Fibroblast of skin of abdomen (primary cell): Measurements from ENCODE around the gene RNU2-63P.
"Not testable (repeated sequence)": the region's sequence is repeated elsewhere in the genome, so short reads cannot be mapped to it uniquely, and the experiment has no call there.

Source experiments
- DNase-seq: peaks from one replicate; pipeline ENCODE4 v3.0.0-alpha.2; 2013

Gene RNU2-63P

GRCh38 chr2:88028931-88029330 lies 12.6 kb upstream of the RNU2-63P start:
- DNase-seq, result no peak

DNA sequence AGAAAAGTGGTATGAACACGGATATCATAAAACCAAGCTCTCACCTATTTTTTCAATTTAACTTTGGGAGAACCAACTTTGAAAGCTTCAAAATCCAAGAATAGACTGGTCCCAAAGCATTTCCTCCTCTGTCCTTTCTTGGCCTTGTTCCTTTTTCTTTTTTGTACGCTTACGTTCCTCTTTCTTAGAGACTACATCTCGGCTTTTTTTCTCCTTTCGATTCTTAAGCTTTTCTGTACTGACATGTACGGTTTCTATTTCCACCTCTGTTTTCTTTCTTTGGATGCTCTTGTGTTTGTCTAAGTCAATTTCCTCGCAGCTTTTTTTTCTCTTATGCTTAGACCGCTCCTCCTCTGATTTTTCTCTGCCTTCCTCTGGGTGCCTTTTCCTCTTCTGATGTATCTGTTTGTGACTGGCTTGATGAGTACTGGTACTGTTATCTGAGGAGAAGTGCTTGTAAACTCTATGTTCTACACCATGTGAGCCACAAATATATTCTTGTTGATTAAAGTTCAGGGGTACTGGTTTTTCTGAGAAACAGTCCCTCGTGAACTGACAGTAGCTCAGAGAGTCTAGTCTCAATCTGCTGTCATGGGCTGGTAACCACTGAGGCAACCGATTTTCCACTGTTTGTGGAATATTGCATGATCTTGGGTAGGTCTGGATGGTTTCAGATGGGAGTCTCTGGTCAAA lies 11.5 kb upstream of the RNU2-63P start:
- no peak for DNase-seq

GRCh38 chr2:88024509-88024908 lies 8.2 kb upstream of the RNU2-63P start:
- DNase-seq, result no peak

GRCh38 chr2:88022669-88022921 lies 6.2 kb upstream of the RNU2-63P start:
- no peak for DNase-seq

- no peak for DNase-seq
These were observed 3.6 kb upstream of the RNU2-63P start for GRCh38 chr2:88019985-88020384.

GRCh38 chr2:88018909-88019308 lies 2.6 kb upstream of the RNU2-63P start:
- no peak for DNase-seq

DNA sequence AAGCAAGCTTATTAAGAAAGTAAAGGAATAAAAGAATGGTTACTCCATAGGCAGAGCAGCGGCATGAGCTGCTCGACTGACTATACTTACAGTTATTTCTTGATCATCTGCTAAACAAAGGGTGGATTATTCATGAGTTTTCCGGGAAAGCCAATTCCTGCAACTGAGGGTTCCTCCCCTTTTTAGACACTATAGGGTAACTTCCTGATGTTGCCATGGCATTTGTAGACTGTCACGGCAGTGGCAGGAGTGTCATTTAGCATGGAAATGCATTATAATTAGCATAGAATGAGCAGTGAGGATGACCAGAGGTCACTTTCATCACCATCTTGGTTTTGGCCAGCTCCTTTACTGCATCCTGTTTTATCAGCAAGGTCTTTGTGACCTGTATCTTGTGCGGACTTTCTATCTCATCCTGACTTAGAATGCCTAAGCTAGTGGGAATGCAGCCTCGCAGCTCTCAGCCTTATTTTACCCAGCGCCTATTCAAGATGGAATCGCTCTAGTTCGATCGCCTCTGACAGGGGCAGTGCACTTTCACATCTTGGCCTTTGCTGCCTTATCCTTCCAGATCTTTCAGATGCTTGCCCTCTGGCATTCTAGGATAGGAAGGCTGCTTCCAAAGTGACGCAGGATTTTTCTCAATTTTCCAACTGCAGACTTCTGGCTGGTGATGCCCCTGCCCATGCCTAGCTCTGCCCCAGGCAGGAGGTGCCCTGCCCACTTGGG lies 1.9 kb upstream of the RNU2-63P start:
- not testable (repeated sequence) for DNase-seq

DNA sequence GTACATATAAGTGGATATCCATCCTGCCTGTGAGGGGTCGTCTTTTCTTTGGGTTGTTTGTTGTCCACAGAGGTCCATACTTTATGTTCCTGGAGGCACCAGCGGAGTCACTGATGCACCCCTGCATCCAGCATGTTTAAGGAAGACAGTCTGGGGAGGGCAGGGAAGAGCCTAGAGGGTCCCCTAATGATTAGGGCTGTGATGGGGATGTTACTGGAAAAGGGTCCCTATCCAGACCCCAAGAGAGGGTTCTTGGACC lies 1.4 kb upstream of the RNU2-63P start:
- DNase-seq, result not testable (repeated sequence)

DNA sequence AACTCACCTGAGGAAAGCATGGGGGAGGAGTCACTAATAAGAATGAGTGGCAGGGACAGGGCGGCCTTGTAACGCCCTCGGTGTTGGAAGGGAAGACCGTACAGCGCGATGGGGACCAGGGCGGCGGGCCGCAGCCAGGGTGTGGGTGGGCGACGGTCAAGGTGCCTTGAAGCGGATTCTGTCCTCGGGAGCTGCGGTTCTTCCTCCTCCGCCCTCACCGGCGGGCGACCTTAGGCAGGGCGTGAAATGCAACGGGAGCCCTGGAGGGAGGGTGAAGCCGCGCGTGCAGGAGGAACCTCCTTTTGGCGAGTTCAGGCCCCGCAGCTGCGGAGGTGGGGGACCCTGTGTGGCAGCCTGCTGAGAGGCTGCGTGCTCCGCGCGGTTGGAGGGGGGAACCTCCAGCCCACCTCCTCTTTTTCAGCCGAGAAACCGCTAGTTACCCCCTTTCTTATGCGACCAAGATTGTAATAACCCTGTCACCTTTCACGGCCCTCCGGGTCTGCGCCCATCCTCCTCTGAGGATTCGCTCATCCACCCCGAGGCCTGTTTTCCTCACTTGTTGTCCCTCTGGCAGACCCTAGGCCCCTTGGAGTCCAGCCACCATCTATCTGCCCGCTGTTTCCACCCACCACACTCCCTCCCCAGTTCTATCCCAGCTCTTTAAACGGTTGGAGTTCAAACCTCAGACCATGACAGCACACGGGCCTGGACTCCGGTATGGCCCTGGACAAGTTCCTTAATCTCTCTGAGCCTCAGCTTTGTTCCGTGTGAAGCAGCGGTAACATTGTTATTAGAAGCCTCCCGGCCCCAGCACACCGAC lies 823 bp upstream of the RNU2-63P start:
- no peak for DNase-seq

GRCh38 chr2:88011011-88011410 lies 5.3 kb downstream of the RNU2-63P start:
- DNase-seq, result no peak

GRCh38 chr2:88010136-88010535 lies 6.2 kb downstream of the RNU2-63P start:
- DNase-seq, result no peak

DNA sequence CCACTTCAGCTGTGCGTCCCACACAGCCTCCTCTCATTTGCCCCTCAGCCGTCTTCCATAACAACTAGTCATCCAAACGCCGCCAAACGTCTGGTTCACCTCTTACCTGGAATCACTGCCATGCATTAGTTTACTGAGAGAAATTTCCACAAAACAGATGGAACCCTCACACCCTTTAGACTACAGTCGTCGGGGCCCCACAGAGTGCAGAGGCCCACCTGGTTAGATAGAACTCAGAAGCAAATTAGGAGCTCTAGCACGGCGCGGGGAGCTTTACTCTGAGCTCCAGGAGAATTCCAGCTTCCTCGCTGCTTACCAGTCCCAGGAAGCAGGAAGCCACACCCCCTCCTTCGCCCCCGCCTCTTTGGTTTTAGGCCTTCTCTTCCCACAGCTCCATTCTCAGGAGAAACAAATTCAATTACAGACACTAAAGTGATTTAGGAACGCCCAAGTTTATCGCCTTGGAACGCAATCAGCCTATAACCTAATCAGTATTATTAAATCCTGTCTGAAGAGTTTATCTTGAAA lies 9.4 kb downstream of the RNU2-63P start:
- DNase-seq, result no peak

GRCh38 chr2:88005776-88006175 lies 10.6 kb downstream of the RNU2-63P start:
- DNase-seq, result no peak

DNA sequence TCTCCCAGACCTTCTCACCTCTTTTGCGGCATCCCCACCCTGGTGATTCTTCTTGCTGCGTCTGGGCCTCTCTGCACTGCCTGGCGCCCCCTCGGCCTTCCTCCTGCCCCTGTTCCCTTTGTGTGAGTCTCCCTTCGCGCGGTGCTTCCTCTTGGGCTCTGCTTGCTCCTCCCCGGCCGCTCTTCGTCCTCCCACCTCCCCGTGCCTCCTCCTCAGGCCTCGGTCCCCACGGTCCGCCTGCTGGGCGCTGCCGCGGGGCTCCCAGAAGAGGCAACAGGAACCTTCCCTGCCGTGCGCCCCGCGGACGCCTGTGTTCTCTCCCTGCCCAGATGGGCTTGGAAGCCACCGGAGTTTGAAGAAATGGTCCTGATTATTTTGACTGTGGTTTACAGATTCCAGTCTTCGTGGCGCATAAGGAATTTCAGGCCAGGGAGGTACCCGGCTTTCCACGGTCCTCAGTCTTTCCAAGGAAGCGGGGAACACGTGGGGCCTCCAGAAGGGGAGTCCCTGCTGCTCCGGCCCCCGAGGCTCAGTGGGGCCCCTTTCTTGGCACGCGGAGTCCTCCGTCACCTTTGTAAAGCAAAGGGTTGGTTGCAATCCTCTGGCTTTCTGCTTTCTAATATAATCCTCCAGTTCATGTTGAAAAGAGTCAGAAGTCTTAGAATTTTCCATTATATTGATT lies 13.1 kb downstream of the RNU2-63P start:
- DNase-seq, result peak; percentile 17

GRCh38 chr2:88002359-88002707 lies 14.0 kb downstream of the RNU2-63P start:
- DNase-seq, result no peak

DNA sequence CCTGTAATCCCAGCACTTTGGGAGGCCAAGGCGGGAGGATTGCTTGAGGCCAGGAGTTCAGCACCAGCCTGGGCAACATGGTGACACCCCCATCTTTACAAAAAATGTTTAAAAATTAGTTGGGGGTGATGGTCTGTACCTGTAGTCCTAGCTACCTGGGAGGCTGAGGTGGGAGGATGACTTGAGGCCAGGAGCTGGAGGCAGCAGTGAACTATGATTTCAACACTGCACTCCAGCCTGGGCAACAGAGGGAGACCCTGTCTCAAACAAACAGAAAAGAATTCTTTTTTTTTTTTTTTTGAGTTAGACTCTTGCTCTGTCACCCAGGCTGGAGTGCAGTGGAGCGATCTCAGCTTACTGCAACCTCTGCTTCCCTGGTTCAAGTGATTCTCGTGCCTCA lies 15.9 kb downstream of the RNU2-63P start:
- not testable (repeated sequence) for DNase-seq

DNA sequence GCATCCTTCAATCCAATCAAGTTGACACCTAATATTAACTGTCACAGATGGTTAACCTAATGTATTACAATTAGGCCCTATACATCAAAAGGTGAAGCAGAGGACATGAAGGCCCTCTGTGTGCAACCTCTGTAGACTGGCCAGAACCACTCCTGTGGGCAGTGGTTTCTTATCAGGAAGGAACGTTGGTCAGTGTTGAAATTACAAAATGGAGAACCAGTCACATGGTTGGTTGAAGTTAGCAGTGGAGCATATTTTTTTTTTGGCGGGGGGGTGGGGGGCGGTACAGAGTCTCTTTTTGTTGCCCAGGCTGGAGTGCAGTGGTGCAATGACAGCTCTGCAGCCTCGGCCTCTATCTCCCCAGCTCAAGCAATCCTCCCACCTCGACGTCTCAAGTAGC lies 19.8 kb downstream of the RNU2-63P start:
- DNase-seq, result no peak

GRCh38 chr2:87995756-87996155 lies 20.6 kb downstream of the RNU2-63P start:
- no peak for DNase-seq

DNA sequence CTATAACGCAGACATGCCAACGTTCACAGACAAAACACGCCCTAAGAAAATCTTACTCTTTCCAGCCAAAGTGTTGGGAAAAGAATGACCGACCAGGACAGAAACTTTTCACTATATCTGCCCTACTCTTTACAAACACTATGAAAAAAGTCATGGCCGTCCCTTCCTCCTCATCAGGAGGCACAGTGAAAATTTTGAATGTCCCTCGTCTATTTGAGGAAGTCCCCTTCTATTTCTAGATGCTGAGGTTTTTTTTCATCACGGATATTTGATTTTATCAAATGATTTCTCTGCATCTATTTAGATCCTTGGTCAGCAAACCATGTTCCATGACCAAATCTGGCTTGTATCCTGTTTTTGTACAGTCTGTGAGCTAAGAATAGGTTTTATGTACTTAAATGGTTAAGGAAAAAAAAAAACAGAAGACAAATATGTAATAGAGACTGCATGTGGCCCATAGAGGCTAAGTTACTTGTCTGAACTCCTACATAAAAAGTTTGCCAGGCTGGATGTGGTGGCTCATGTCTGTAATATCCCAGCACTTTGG lies 22.0 kb downstream of the RNU2-63P start:
- not testable (repeated sequence) for DNase-seq

DNA sequence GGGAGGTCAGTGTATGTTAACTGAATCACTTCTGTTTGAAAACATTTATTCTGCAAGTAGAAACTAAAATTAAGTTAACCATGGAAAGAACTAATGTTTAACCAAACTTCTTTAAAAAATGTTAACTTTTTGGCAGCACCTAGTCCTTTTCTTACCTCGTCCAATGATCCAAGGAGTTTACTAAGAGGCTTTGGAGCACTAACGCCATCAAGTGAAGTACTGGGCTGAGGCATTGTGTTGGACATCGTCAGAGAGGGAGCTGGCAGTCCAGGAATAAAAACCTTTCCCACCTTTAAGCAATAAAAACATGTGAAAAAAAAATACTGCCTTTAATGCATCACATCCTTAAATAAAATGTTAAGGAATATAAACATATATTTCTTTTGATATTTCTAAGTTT lies 23.8 kb downstream of the RNU2-63P start:
- not testable (repeated sequence) for DNase-seq

GRCh38 chr2:87987473-87987872 lies 28.9 kb downstream of the RNU2-63P start:
- not testable (repeated sequence) for DNase-seq

GRCh38 chr2:87985902-87986301 lies 30.4 kb downstream of the RNU2-63P start:
- not testable (repeated sequence) for DNase-seq

DNA sequence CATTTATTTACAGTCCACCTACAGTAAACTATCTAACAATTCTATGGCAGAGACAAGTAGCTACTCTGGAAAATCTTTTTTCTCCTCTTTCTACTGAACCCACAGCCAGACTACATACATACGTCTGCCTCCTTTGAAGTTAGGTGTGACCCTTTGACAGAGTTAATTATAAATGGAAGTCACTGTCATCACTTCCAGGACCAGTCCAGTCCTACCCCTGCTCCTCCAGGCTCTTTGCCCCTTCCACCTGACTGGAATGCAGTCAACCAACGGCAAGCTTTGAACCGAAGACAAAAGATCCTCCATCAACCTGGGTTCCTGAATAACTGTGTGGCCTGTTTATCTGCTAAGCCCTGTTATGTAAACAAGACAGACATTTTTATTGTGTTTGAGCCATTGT lies 35.2 kb downstream of the RNU2-63P start:
- not testable (repeated sequence) for DNase-seq
